Osteocyte (in vitro differentiated cells): ENCODE data around the gene ROPN1L. TPM values are rescaled to one million over a fixed set of nuclear protein-coding genes. Genes with fewer than 3 reads are reported as not detected.
"Not testable (repeated sequence)": the region's sequence is repeated elsewhere in the genome, so short reads cannot be mapped to it uniquely, and the experiment has no call there.

Experiments
- DNase-seq: peaks from one replicate; pipeline ENCODE4 v3.0.0; 2021; ENCODE audit warnings: mixed read lengths; ENCODE audit not compliant: unreplicated experiment; ENCODE audit errors: extremely low spot score
- H3K27ac Mint-ChIP-seq: one replicate; pipeline ENCODE4 v1.8.0; 2021; ENCODE audit warnings: mild to moderate bottlenecking, mixed read lengths; ENCODE audit not compliant: unreplicated experiment
- H3K27me3 Mint-ChIP-seq: one replicate; pipeline ENCODE4 v1.8.0; 2021; ENCODE audit warnings: mixed read lengths; ENCODE audit not compliant: unreplicated experiment
- H3K36me3 Mint-ChIP-seq: one replicate; pipeline ENCODE4 v1.8.0; 2021; ENCODE audit warnings: mixed read lengths; ENCODE audit not compliant: unreplicated experiment
- H3K4me1 Mint-ChIP-seq: one replicate; pipeline ENCODE4 v1.8.0; 2021; ENCODE audit warnings: mixed read lengths; ENCODE audit not compliant: unreplicated experiment
- H3K4me3 Mint-ChIP-seq: one replicate; pipeline ENCODE4 v1.8.0; 2021; ENCODE audit warnings: mild to moderate bottlenecking, moderate library complexity, mixed read lengths; ENCODE audit not compliant: unreplicated experiment
- H3K9me3 Mint-ChIP-seq: one replicate; pipeline ENCODE4 v1.8.0; 2021; ENCODE audit warnings: mixed read lengths; ENCODE audit not compliant: unreplicated experiment
- long read RNA-seq: library from polyadenylated mRNA; unstranded; transcript quantifications from one replicate; pipeline ENCODE4 v2.0.0, GENCODE V29; 2021
- total RNA-seq: library from RNA; stranded (reverse); gene quantifications from 2 replicates; pipeline ENCODE4 v1.2.1, GENCODE V29; 2021
- TF ChIP-seq, protein P1 (sequence below): fragments of 200-600 bp; sonication (generic); IDR thresholded peaks from 2 replicates; pipeline ENCODE4 v1.5.0; 2021; ENCODE audit warnings: antibody characterized with exemption, mild to moderate bottlenecking, moderate library complexity

Gene ROPN1L
- not detected in 2 replicates for total RNA-seq
- long read RNA-seq: 0 reads

DNA sequence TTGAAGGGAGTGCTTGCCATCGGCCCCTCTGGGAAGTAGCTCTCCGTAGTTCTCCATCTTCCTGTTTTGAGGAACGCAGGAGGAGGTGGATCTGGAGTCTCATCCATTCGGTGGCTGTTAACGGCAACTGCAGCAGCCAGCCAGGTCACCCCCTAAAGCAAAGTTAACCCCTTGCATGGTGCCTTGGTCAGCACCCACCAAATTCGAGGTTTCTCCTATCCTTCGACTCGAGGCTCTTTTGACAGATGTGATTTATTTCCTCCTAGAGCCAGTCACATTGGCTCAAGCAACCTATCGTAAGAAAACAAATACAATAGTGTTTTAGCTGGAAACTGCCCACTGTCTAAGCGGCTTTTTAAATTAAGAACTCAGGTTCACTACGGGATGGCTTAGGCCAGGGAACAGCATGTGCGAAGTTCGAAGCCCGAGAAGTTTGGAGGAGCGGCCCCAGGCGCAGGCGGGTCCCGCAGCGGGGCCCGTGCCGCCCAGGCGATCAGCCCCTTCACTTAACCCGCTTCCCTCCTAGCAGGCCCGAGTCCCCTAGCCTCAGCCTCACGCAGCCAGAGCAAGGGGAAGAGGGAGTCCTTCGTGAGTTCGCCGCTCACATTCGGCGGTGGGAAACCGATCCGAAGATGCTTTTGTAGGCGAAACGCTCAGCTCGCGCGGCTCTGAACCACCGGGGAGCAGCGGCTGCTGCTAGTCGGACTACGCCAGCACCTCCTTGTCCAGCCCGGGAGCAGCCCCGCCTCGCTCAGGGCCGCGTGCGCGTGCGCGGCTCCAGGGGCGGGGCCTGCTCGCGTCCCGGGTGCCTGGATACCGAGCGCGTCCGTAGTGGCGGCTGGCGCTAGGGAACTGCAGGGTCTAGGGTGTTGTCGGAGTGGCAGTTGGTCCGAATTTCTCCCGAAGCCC, at the start of gene ROPN1L:
TSS of gene ROPN1L (plus strand) at position 797 of the 909 bp plus-strand sequence. CDS start 289 bp downstream, outside the sequence.
- peaks cover 6% of the 10 kb centered on the region for H3K27me3 Mint-ChIP-seq
- peaks cover 16% of the 10 kb centered on the region for H3K4me1 Mint-ChIP-seq
- H3K36me3 Mint-ChIP-seq: peaks cover 29% of the 10 kb centered on the region
- no peaks in the 10 kb centered on the region for H3K9me3 Mint-ChIP-seq
- DNase-seq: peak; percentile 95
- H3K27ac Mint-ChIP-seq: peak within 1 kb of the TSS; percentile 89
- TF ChIP-seq, protein P1, sequence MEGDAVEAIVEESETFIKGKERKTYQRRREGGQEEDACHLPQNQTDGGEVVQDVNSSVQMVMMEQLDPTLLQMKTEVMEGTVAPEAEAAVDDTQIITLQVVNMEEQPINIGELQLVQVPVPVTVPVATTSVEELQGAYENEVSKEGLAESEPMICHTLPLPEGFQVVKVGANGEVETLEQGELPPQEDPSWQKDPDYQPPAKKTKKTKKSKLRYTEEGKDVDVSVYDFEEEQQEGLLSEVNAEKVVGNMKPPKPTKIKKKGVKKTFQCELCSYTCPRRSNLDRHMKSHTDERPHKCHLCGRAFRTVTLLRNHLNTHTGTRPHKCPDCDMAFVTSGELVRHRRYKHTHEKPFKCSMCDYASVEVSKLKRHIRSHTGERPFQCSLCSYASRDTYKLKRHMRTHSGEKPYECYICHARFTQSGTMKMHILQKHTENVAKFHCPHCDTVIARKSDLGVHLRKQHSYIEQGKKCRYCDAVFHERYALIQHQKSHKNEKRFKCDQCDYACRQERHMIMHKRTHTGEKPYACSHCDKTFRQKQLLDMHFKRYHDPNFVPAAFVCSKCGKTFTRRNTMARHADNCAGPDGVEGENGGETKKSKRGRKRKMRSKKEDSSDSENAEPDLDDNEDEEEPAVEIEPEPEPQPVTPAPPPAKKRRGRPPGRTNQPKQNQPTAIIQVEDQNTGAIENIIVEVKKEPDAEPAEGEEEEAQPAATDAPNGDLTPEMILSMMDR: no peak
- peak within 1 kb of the TSS; percentile 80 for H3K4me3 Mint-ChIP-seq

DNA sequence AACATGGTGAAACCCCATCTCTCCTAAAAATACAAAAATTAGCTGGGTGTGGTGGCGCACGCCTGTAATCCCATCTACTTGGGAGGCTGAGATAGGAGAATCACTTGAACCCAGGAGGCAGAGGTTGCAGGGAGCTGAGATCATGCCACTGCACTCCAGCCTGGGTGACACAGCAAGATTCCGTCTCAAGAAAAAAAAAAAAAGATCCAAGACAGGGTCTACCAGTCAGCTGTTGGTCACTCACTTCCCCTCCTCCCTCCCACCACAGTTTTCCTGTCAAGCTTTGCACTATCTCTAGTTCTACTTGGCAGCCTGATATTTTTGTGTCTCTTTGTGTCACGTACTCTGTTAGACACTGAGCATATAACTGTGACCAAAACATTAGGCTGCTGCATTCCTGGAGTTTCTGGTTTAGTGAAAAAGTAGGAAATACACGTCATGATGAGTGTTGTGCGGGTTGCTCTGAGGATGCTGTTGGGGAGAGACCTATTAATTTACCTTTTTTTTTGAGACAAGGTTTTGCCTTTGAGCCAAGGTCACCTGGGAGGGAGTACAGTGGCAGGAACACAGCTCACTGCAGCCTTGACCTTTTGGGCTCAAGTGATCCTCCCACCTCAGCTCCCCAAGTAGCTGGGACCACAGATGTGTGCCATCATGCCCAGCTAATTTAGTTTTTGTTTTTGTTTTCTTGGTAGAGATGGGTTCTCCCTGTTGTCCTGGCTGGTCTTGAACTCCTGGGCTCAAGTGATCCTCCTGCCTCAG, 48.9 kb upstream of the ROPN1L start:
- not testable (repeated sequence) for H3K4me1 Mint-ChIP-seq, H3K27me3 Mint-ChIP-seq, H3K4me3 Mint-ChIP-seq, H3K27ac Mint-ChIP-seq, DNase-seq, H3K9me3 Mint-ChIP-seq
- H3K36me3 Mint-ChIP-seq: peaks cover 48% of the 10 kb centered on the region

DNA sequence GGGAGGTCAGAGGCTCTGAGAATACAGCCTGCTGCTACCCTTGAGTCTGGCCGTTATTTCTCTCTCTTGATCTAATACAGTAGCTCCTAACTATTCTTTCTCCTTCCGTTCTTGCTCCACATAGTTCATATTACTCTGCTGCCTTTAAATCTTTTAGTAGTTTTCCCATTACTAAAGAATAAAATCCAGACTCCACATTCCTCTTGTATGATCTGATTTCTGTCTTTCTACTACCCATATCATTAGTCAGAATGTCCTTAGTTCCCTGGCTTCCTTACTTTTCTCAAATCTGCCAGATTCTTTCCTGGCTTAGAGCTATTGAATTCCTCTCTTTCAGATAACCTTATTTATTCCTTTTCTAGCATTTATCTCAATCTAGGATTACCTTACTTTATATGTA, 48.2 kb upstream of the ROPN1L start:
- no peaks in the 10 kb centered on the region for H3K9me3 Mint-ChIP-seq
- no peak overlapping the region for H3K4me3 Mint-ChIP-seq
- TF ChIP-seq, protein P1: no peak
- DNase-seq: no peak
- H3K36me3 Mint-ChIP-seq: peaks cover 52% of the 10 kb centered on the region
- no peaks in the 10 kb centered on the region for H3K4me1 Mint-ChIP-seq
- no peaks in the 10 kb centered on the region for H3K27me3 Mint-ChIP-seq
- H3K27ac Mint-ChIP-seq: no peak overlapping the region

DNA sequence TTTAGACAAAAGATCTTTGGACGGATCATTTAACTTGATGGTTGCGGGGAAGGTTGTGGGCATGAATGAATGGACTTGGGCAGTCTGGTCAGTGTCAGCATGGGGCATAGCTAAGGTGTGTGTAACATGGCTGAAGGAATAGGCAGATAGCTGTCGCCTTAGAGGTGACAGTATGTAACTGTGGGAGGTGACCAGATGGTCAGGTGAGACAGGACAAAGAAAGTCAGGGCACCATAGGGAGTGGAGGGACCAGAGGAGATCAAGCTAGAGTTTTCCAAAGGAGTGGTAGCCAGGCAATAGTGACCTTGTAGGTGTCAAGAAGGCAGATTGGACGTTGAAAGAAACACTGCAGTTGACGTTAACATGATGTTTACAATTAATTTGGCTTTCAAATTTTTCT, 45.1 kb upstream of the ROPN1L start:
- H3K36me3 Mint-ChIP-seq: peaks cover 44% of the 10 kb centered on the region

DNA sequence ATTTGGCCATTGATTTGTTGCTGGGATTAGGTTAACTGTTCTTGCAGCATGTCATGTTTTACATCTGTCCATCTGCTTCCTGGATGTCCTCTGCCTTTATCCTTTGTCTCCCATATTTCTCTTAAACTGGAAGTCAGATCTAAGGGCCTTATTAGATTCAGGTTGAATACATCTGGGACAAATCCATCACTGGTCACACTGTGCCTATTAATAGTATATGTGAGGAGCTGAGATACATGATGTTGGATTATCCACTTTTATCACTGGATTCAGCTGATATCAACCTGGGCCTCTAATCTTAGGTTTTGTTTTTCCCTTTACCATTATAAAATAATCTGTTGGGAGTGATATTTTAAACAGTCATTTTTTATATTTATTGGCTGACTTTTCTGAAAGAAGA, 41.8 kb upstream of the ROPN1L start:
- H3K9me3 Mint-ChIP-seq: no peaks in the 10 kb centered on the region
- peaks cover 4% of the 10 kb centered on the region for H3K4me1 Mint-ChIP-seq
- no peak overlapping the region for H3K4me3 Mint-ChIP-seq
- H3K27me3 Mint-ChIP-seq: no peaks in the 10 kb centered on the region
- peaks cover 42% of the 10 kb centered on the region for H3K36me3 Mint-ChIP-seq
- no peak overlapping the region for H3K27ac Mint-ChIP-seq
- TF ChIP-seq, protein P1: no peak
- no peak for DNase-seq

More for the DNA sequence above, 45.1 kb upstream of the ROPN1L start:
- H3K4me3 Mint-ChIP-seq: no peak overlapping the region
- no peak for DNase-seq
- TF ChIP-seq, protein P1: no peak
- no peak overlapping the region for H3K27ac Mint-ChIP-seq
- H3K27me3 Mint-ChIP-seq: no peaks in the 10 kb centered on the region
- no peaks in the 10 kb centered on the region for H3K9me3 Mint-ChIP-seq
- peaks cover 4% of the 10 kb centered on the region for H3K4me1 Mint-ChIP-seq
